Measurements from ENCODE around the gene GRIK2. TPM values are rescaled to one million over a fixed set of nuclear protein-coding genes. Genes with fewer than 3 reads are reported as not detected.

GRIK2 gene
- total RNA-seq, 2 experiments from 2014 or later, result not detected

- Mint-ChIP-seq H3K36me3 (ENCODE audit: low read depth) (no peaks in the 10 kb centered on the region), H3K27ac (no peak overlapping the region), H3K4me3 (no peak overlapping the region), H3K9me3 (peaks cover 4% of the 10 kb centered on the region), H3K4me1 (ENCODE audit: low read depth) (no peaks in the 10 kb centered on the region), H3K27me3 (no peaks in the 10 kb centered on the region)
- ChIA-PET POLR2A (no interaction called here), CTCF (no interaction called here)
- no peak for TF ChIP-seq CTCF (IDR thresholded peaks at IDR 0.05)
- ATAC-seq (no peak), DNase-seq (no peak)
- intact Hi-C loops (cut with micrococcal nuclease), result no loop called here
These were observed 269.6 kb downstream of the GRIK2 start for GRCh38 chr6:101663100-101663499.

DNA sequence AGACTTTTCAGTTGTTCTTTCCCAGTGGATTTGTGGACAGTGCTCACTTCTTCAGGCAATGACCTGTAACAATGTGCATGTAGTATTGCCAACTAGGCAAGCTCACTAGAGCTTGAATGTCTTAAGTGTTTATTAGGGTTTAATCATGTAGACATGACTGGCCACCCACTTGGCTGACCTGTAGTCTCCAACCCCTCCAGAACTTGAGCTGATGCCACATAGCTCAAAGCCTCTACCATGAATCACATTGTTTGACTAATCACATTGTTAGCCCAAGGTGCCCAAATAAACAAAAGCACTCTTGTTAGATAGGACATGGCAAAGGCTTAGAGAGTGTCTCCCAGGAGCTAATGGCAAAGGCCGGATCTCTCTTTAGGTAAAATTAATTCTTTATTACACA lies 272.7 kb downstream of the GRIK2 start:
- DNase-seq, result no peak
- Mint-ChIP-seq H3K27me3 (no peaks in the 10 kb centered on the region), H3K36me3 (ENCODE audit: low read depth) (no peaks in the 10 kb centered on the region), H3K27ac (no peak overlapping the region), H3K4me3 (no peak overlapping the region), H3K9me3 (peaks cover 2% of the 10 kb centered on the region), H3K4me1 (ENCODE audit: low read depth) (no peaks in the 10 kb centered on the region)
- CTCF ChIA-PET, result no interaction called here
- POLR2A ChIA-PET, result interaction anchor here (1.1 kb wide), 1 partner anchor 10 kb away, joined by 3 read pairs; no protein-coding TSS in a partner anchor
- ATAC-seq, result no peak
- intact Hi-C loops (cut with micrococcal nuclease), result no loop called here
- no peak for TF ChIP-seq CTCF (IDR thresholded peaks at IDR 0.05)

DNA sequence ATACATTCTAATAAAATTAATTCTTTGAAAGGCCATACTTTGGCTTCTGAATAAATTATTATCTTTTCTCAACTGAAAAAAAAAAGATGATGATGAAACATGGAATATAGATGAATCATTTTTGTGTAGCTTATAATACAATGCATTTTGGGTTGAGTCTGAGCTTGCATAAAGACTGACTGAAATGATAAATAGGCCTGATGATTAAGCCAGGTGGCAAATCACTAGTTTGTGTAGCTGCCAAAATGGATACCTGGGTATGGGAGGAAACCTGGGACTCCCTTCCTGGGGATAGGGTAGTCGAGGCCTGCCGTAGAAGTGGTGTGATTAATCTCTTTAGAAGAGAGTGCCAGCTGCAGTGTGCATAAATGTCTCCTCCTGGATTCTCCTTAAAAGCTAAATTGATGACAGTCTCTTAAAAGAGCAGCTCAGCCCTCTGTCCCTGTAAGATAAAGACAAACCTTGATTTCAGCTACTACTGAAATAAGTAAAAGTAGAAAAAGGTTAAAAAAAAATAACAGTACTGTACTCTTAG lies 275.1 kb downstream of the GRIK2 start:
- ATAC-seq (no peak), DNase-seq (no peak)
- ChIA-PET CTCF (no interaction called here), POLR2A (no interaction called here)
- H3K9me3 Mint-ChIP-seq, result no peaks in the 10 kb centered on the region
- H3K27ac Mint-ChIP-seq, result no peak overlapping the region
- H3K4me3 Mint-ChIP-seq, result no peak overlapping the region
- H3K4me1 Mint-ChIP-seq (ENCODE audit: low read depth), result no peaks in the 10 kb centered on the region
- no peaks in the 10 kb centered on the region for H3K36me3 Mint-ChIP-seq (ENCODE audit: low read depth)
- intact Hi-C loops (cut with micrococcal nuclease), result no loop called here
- TF ChIP-seq CTCF (IDR thresholded peaks at IDR 0.05), result no peak
- no peaks in the 10 kb centered on the region for H3K27me3 Mint-ChIP-seq

DNA sequence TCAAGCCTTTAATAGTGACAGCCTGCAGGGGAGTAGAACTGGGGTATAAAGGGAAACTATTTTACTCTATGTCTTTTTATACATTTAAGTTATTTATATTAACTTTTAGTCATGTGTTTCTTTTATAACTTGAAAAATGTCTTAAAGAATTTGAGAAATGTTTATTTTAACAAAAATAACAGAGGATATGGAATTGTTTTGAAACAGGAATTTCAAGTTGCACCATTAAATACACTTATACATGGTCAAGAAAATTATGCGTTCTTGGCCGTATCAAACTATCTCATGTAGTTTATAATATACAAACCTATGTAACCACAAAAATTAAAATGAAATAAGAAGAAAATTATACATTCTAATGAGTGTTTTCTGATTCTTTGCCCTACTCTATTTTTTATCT lies 282.7 kb downstream of the GRIK2 start:
- H3K9me3 Mint-ChIP-seq, result no peaks in the 10 kb centered on the region
- DNase-seq, result no peak
- intact Hi-C loops (cut with micrococcal nuclease), result no loop called here
- H3K4me1 Mint-ChIP-seq (ENCODE audit: low read depth), result no peaks in the 10 kb centered on the region
- ChIA-PET CTCF (no interaction called here), POLR2A (no interaction called here)
- ATAC-seq, result no peak
- no peak for TF ChIP-seq CTCF (IDR thresholded peaks at IDR 0.05)
- no peak overlapping the region for H3K4me3 Mint-ChIP-seq
- no peaks in the 10 kb centered on the region for H3K27me3 Mint-ChIP-seq
- no peak overlapping the region for H3K27ac Mint-ChIP-seq
- no peaks in the 10 kb centered on the region for H3K36me3 Mint-ChIP-seq (ENCODE audit: low read depth)

- no peak overlapping the region for H3K27ac Mint-ChIP-seq
- DNase-seq (no peak), ATAC-seq (no peak)
- intact Hi-C loops (cut with micrococcal nuclease), result no loop called here
- POLR2A ChIA-PET, result no interaction called here
- no peaks in the 10 kb centered on the region for H3K9me3 Mint-ChIP-seq
- CTCF ChIA-PET, result no interaction called here
- no peaks in the 10 kb centered on the region for H3K36me3 Mint-ChIP-seq (ENCODE audit: low read depth)
- no peak overlapping the region for H3K4me3 Mint-ChIP-seq
- H3K4me1 Mint-ChIP-seq (ENCODE audit: low read depth), result no peaks in the 10 kb centered on the region
- no peaks in the 10 kb centered on the region for H3K27me3 Mint-ChIP-seq
- TF ChIP-seq CTCF (IDR thresholded peaks at IDR 0.05), result no peak
These were observed 289.4 kb downstream of the GRIK2 start for GRCh38 chr6:101682937-101683336.
